ENCODE data around the gene CLEC4F. TPM values are rescaled to one million over a fixed set of nuclear protein-coding genes. Genes with fewer than 3 reads are reported as not detected.

Gene CLEC4F
- total RNA-seq, 2 donors from 2014 or later: 0.23 TPM; not detected in 1

GRCh38 chr2:70827388-70827787 lies 7.0 kb upstream of the CLEC4F start:
- 78% methylated on average over 5 of the region's 5 CpGs for WGBS
- Histone ChIP-seq H3K27ac (no peak overlapping the region), H3K36me3 (no peaks in the 10 kb centered on the region), H3K9me3 (no peaks in the 10 kb centered on the region), H3K4me1 (replicated peaks) (no peaks in the 10 kb centered on the region), H3K4me3 (no peak overlapping the region), H3K27me3 (replicated peaks; ENCODE audit: insufficient read depth) (no peaks in the 10 kb centered on the region)
- TF ChIP-seq CTCF (IDR thresholded peaks at IDR 0.05) (no peak), POLR2AphosphoS5 (IDR thresholded peaks at IDR 0.05) (no peak), POLR2A (IDR thresholded peaks at IDR 0.05) (no peak)
- no peak for DNase-seq (ENCODE audit: low spot score)
- intact Hi-C loops (cut with DNase I): no loop called here

- DNase-seq (ENCODE audit: low spot score): no peak
- H3K4me3 ChIP-seq: no peak overlapping the region
- WGBS: 81% methylated on average over 4 of the region's 4 CpGs
- no peaks in the 10 kb centered on the region for H3K9me3 ChIP-seq
- intact Hi-C loops (cut with DNase I): no loop called here
- H3K4me1 ChIP-seq (replicated peaks): no peaks in the 10 kb centered on the region
- TF ChIP-seq POLR2AphosphoS5 (IDR thresholded peaks at IDR 0.05): no peak
- TF ChIP-seq CTCF (IDR thresholded peaks at IDR 0.05): no peak
- TF ChIP-seq POLR2A (IDR thresholded peaks at IDR 0.05): no peak
- no peaks in the 10 kb centered on the region for H3K36me3 ChIP-seq
- no peaks in the 10 kb centered on the region for H3K27me3 ChIP-seq (replicated peaks; ENCODE audit: insufficient read depth)
- no peak overlapping the region for H3K27ac ChIP-seq
Observed at GRCh38 chr2:70826696-70827350, 6.4 kb upstream of the CLEC4F start.

GRCh38 chr2:70823249-70823648 lies 2.9 kb upstream of the CLEC4F start:
- no peak overlapping the region for H3K4me3 ChIP-seq
- TF ChIP-seq POLR2A (IDR thresholded peaks at IDR 0.05): no peak
- no peak for TF ChIP-seq POLR2AphosphoS5 (IDR thresholded peaks at IDR 0.05)
- TF ChIP-seq CTCF (IDR thresholded peaks at IDR 0.05): no peak
- no peak overlapping the region for H3K27ac ChIP-seq
- intact Hi-C loops (cut with DNase I): no loop called here
- WGBS: 80% methylated on average over 5 of the region's 5 CpGs
- DNase-seq (ENCODE audit: low spot score): no peak
- H3K27me3 ChIP-seq (replicated peaks; ENCODE audit: insufficient read depth): no peaks in the 10 kb centered on the region
- no peaks in the 10 kb centered on the region for H3K9me3 ChIP-seq
- no peaks in the 10 kb centered on the region for H3K4me1 ChIP-seq (replicated peaks)
- H3K36me3 ChIP-seq: no peaks in the 10 kb centered on the region

- TF ChIP-seq POLR2AphosphoS5 (IDR thresholded peaks at IDR 0.05): no peak
- WGBS: 74% methylated on average over 8 of the region's 8 CpGs
- H3K4me1 ChIP-seq (replicated peaks): no peaks in the 10 kb centered on the region
- H3K36me3 ChIP-seq: no peaks in the 10 kb centered on the region
- H3K27me3 ChIP-seq (replicated peaks; ENCODE audit: insufficient read depth): no peaks in the 10 kb centered on the region
- no peak overlapping the region for H3K4me3 ChIP-seq
- intact Hi-C loops (cut with DNase I): no loop called here
- H3K9me3 ChIP-seq: no peaks in the 10 kb centered on the region
- H3K27ac ChIP-seq: no peak overlapping the region
- DNase-seq (ENCODE audit: low spot score): no peak
Observed at GRCh38 chr2:70822843-70823242, 2.4 kb upstream of the CLEC4F start.

- H3K4me3 ChIP-seq: no peak overlapping the region
- intact Hi-C loops (cut with DNase I): no loop called here
- H3K9me3 ChIP-seq: no peaks in the 10 kb centered on the region
- TF ChIP-seq POLR2A (IDR thresholded peaks at IDR 0.05) (no peak), POLR2AphosphoS5 (IDR thresholded peaks at IDR 0.05) (no peak), CTCF (IDR thresholded peaks at IDR 0.05) (no peak)
- no peaks in the 10 kb centered on the region for H3K4me1 ChIP-seq (replicated peaks)
- no peak for DNase-seq (ENCODE audit: low spot score)
- 75% methylated on average over 3 of the region's 3 CpGs for WGBS
- H3K27ac ChIP-seq: no peak overlapping the region
- no peaks in the 10 kb centered on the region for H3K36me3 ChIP-seq
- H3K27me3 ChIP-seq (replicated peaks; ENCODE audit: insufficient read depth): no peaks in the 10 kb centered on the region
Observed at GRCh38 chr2:70817284-70817954, 3.0 kb downstream of the CLEC4F start.
